WI38 (cell line): ENCODE data around the gene DLGAP1.

Source experiments
- H3K4me3 ChIP-seq: 2 replicates; pipeline ENCODE4 v1.5.1; 2011; ENCODE audit warnings: low read depth, mild to moderate bottlenecking, control low read depth, low read length
- TF ChIP-seq, protein P1 (sequence below): IDR thresholded peaks from 2 replicates; pipeline ENCODE4 v1.5.1; 2012; ENCODE audit warnings: low read depth, mild to moderate bottlenecking, control low read depth, low read length

The DLGAP1 gene

GRCh38 chr18:3761266-3761665 lies 693.8 kb downstream of the DLGAP1 start:
- TF ChIP-seq, protein P1, sequence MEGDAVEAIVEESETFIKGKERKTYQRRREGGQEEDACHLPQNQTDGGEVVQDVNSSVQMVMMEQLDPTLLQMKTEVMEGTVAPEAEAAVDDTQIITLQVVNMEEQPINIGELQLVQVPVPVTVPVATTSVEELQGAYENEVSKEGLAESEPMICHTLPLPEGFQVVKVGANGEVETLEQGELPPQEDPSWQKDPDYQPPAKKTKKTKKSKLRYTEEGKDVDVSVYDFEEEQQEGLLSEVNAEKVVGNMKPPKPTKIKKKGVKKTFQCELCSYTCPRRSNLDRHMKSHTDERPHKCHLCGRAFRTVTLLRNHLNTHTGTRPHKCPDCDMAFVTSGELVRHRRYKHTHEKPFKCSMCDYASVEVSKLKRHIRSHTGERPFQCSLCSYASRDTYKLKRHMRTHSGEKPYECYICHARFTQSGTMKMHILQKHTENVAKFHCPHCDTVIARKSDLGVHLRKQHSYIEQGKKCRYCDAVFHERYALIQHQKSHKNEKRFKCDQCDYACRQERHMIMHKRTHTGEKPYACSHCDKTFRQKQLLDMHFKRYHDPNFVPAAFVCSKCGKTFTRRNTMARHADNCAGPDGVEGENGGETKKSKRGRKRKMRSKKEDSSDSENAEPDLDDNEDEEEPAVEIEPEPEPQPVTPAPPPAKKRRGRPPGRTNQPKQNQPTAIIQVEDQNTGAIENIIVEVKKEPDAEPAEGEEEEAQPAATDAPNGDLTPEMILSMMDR: no peak
- H3K4me3 ChIP-seq: no peak overlapping the region

GRCh38 chr18:3760741-3761140 lies 694.4 kb downstream of the DLGAP1 start:
- no peak overlapping the region for H3K4me3 ChIP-seq
- TF ChIP-seq, protein P1: no peak

DNA sequence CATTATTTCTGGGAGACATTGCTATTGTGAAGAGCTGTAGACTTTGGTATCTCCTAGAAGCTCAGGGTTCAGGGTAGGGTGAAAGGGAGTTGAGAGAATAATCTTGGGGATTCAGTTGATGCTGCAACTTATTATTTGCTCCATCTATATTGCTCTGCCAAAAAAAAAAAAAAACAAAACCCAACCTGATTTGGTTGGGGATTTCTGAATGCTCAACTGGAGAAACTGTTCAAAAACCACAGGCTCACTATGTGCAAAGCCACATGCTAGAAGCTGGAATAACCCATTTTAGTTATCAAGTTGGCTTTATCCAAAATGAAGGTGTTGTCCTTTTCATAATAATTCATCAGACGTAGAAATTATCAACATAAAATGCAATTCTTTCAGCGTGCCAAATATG lies 696.0 kb downstream of the DLGAP1 start:
- TF ChIP-seq, protein P1: no peak
- H3K4me3 ChIP-seq: no peak overlapping the region

- no peak overlapping the region for H3K4me3 ChIP-seq
- TF ChIP-seq, protein P1: no peak
Observed at GRCh38 chr18:3758531-3758930, 696.6 kb downstream of the DLGAP1 start.

DNA sequence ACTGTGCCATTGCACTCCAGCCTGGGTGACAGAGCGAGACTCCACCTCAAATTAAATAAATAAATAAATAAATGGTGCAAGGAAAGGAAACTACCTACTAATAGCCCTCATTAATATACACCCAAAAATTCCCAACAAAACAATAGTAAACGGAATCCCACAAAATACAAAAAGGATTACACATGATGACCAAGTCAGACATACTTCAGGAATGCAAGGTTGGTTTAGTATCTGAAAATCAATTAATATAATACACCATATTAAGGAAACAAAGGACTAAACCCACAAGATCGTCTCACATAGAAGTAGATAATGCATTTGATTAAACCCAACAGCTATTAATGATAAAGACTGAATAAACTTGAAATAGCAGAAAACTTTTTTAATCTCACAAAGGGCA lies 697.7 kb downstream of the DLGAP1 start:
- TF ChIP-seq, protein P1: no peak
- no peak overlapping the region for H3K4me3 ChIP-seq

DNA sequence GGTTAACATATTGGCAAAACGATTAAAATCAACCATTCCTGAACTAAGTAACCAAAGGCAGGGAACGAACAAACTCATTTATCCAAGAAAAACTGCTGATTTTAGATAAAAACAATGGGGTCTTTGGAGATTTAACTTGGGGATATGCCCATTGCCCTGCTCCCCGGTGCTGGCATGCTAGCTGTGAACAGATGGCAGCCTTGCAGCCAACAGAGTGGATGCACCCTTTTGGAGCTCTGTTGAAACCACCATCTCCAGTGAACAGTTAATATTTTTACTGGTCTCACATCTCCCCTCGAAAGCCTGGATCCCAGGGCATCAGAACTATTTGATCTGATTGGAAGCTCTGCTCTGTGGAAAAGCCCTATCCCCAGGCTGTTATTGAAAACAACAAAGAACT lies 702.0 kb downstream of the DLGAP1 start:
- no peak overlapping the region for H3K4me3 ChIP-seq
- TF ChIP-seq, protein P1: no peak

GRCh38 chr18:3748086-3748485 lies 707.0 kb downstream of the DLGAP1 start:
- no peak overlapping the region for H3K4me3 ChIP-seq
- TF ChIP-seq, protein P1: no peak
